HL-60 (cell line): Measurements from ENCODE around the gene MDFIC.

ENCODE experiments used
- DNase-seq, 2 experiments: peaks; one replicate each; pipeline ENCODE4 v3.0.0-alpha.2; 2010 to 2020; ENCODE audit warnings: low read depth in 1 of 2, low spot score in 1 of 2
- H3K27ac ChIP-seq: fragments of 250-450 bp; sonication (Bioruptor Pico); replicated peaks from 2 replicates; pipeline ENCODE4 v1.5.1; 2020; ENCODE audit warnings: mild to moderate bottlenecking, moderate library complexity
- H3K27me3 ChIP-seq: fragments of 250-450 bp; sonication (Bioruptor Pico); 2 replicates; pipeline ENCODE4 v1.5.1; 2021; ENCODE audit warnings: mild to moderate bottlenecking, moderate library complexity; ENCODE audit not compliant: insufficient read depth, poor library complexity, severe bottlenecking
- H3K4me3 ChIP-seq: replicated peaks from 2 replicates; pipeline ENCODE4 v1.5.1; 2011; ENCODE audit warnings: mild to moderate bottlenecking, control low read depth, low read length; ENCODE audit not compliant: insufficient read depth
- CTCF ChIP-seq: IDR thresholded peaks from one replicate; pipeline ENCODE4 v1.5.1; 2011; ENCODE audit warnings: low read length, control low read depth, inconsistent platforms; ENCODE audit not compliant: insufficient read depth
- GABPA ChIP-seq: IDR thresholded peaks from 2 replicates; pipeline ENCODE4 v1.6.1; 2012; ENCODE audit warnings: low read depth
- POLR2AphosphoS5 ChIP-seq: IDR thresholded peaks from 2 replicates; pipeline ENCODE4 v1.6.1; 2012; ENCODE audit warnings: low read depth
- REST ChIP-seq: IDR thresholded peaks from 2 replicates; pipeline ENCODE4 v1.6.1; 2012; ENCODE audit warnings: low read depth; ENCODE audit not compliant: insufficient replicate concordance
- SPI1 ChIP-seq: IDR thresholded peaks from 2 replicates; pipeline ENCODE4 v1.6.1; 2012; ENCODE audit warnings: low read depth, mild to moderate bottlenecking, borderline replicate concordance

MDFIC gene

GRCh38 chr7:114969096-114969495, 47.2 kb downstream of the MDFIC start:
- Histone ChIP-seq H3K4me3 (no peak overlapping the region), H3K27me3 (no peaks in the 10 kb centered on the region), H3K27ac (no peak overlapping the region)
- TF ChIP-seq CTCF (no peak), SPI1 (no peak), GABPA (no peak), POLR2AphosphoS5 (no peak), REST (no peak)
- DNase-seq: no peak

GRCh38 chr7:114970308-114970707, 48.4 kb downstream of the MDFIC start:
- no peak for TF ChIP-seq POLR2AphosphoS5
- TF ChIP-seq REST: no peak
- TF ChIP-seq SPI1: no peak
- no peak for TF ChIP-seq CTCF
- TF ChIP-seq GABPA: no peak
- no peak for DNase-seq
- no peaks in the 10 kb centered on the region for H3K27me3 ChIP-seq
- no peak overlapping the region for H3K4me3 ChIP-seq
- no peak overlapping the region for H3K27ac ChIP-seq

GRCh38 chr7:114970732-114971131, 48.8 kb downstream of the MDFIC start:
- Histone ChIP-seq H3K27me3 (no peaks in the 10 kb centered on the region), H3K4me3 (no peak overlapping the region), H3K27ac (no peak overlapping the region)
- TF ChIP-seq POLR2AphosphoS5 (no peak), GABPA (no peak), CTCF (no peak), SPI1 (no peak), REST (no peak)
- DNase-seq: peak in 1 of 2 experiments; percentile 13
